ENCODE results near the gene TDRD7. TPM values are rescaled to one million over a fixed set of nuclear protein-coding genes. Genes with fewer than 3 reads are reported as not detected.
"Not testable (repeated sequence)": the region's sequence is repeated elsewhere in the genome, so short reads cannot be mapped to it uniquely, and the experiment has no call there.

The TDRD7 gene
- total and polyA plus RNA-seq, 2 of the 13 experiments (the other 11 are each of a cell fraction or from before 2014, with no cell fraction given): 9.8 to 15.5 TPM

DNA sequence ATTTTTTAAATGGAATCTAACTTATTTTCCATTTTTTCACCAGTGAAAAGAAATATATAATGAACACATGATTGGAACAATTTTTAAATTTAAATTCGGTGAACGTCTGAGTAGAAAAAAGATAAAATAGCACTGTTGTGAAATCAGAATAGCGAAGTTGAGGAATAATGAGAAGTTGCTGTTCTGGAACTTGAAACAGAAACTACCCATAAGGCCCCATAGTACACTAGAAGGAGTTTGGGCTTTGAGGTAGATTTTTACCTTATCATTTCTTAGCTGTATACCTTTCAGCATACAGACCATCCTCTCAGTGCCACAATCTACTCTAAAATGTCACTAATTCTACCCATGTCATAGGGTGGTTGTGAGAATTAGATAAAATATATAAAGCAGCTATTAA, 35.1 kb downstream of the TDRD7 start (continued):
- TF ChIP-seq, protein P1, sequence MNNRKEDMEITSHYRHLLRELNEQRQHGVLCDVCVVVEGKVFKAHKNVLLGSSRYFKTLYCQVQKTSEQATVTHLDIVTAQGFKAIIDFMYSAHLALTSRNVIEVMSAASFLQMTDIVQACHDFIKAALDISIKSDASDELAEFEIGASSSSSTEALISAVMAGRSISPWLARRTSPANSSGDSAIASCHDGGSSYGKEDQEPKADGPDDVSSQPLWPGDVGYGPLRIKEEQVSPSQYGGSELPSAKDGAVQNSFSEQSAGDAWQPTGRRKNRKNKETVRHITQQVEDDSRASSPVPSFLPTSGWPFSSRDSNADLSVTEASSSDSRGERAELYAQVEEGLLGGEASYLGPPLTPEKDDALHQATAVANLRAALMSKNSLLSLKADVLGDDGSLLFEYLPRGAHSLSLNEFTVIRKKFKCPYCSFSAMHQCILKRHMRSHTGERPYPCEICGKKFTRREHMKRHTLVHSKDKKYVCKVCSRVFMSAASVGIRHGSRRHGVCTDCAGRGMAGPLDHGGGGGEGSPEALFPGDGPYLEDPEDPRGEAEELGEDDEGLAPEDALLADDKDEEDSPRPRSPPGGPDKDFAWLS (CRISPR knock-in tag; IDR thresholded peaks at IDR 0.05; ENCODE audit: borderline replicate concordance): no peak
- TF ChIP-seq RERE (CRISPR knock-in tag; IDR thresholded peaks at IDR 0.05; ENCODE audit: low read depth) (no peak), MAFG (CRISPR knock-in tag; IDR thresholded peaks at IDR 0.05) (no peak), HHEX (CRISPR knock-in tag; IDR thresholded peaks at IDR 0.05) (no peak), SOX13 (IDR thresholded peaks at IDR 0.05) (no peak), SOX13 (CRISPR knock-in tag; conservative IDR thresholded peaks at IDR 0.05 in 1 of 2, IDR thresholded peaks at IDR 0.05 in 1 of 2) (no peak)

- peaks cover 15% of the 10 kb centered on the region for H3K4me1 ChIP-seq (ENCODE audit: insufficient read depth, low read length)
- H3K27ac ChIP-seq (ENCODE audit: extremely low read length, insufficient read depth, low read length); in situ Hi-C loops (cut with HindIII; ENCODE audit: extremely low pct_ligation_motif_present, low pct_unique_long_range_greater_than_20kb); H3K4me2 ChIP-seq (ENCODE audit: low read depth, low read length); POLR2A ChIA-PET; H3K4me3 ChIP-seq (replicated peaks in 1 of 3; ENCODE audit: insufficient read depth in 1 of 3, low read depth in 2 of 3, low read length in 3 of 3); H2AFZ ChIP-seq (ENCODE audit: low read length); H3K27me3 ChIP-seq (ENCODE audit: control insufficient read depth in 1 of 2, insufficient read depth in 2 of 2, low read length in 2 of 2); H3K9ac ChIP-seq (ENCODE audit: insufficient read depth, low read depth, low read length); H4K20me1 ChIP-seq (ENCODE audit: insufficient read depth, low read length); BruUV-seq (replicated peaks); H3K9me3 ChIP-seq (ENCODE audit: low read length); intact Hi-C loops (cut with micrococcal nuclease; ENCODE audit: unreplicated experiment); H3K36me3 ChIP-seq (replicated peaks in 1 of 2; ENCODE audit: control insufficient read depth in 1 of 2, insufficient read depth in 2 of 2, low read length in 2 of 2); H3K79me2 ChIP-seq (ENCODE audit: insufficient read depth, low read length); ATAC-seq; CTCF ChIA-PET (ENCODE audit: low intra/inter-chr PET ratio, low total read pairs); FAIRE-seq: not testable (repeated sequence)
- peak; percentile 33 for DNase-seq (ENCODE audit: low spot score)
- 97% methylated on average over 3 of the region's 3 CpGs for WGBS (ENCODE audit: low lambda C conversion rate)
- TF ChIP-seq HNF4A (CRISPR knock-in tag; IDR thresholded peaks at IDR 0.05) (peak; percentile 66), SOX5 (CRISPR knock-in tag; IDR thresholded peaks at IDR 0.05; ENCODE audit: borderline replicate concordance) (peak; percentile 92), ARID5B (CRISPR knock-in tag; IDR thresholded peaks at IDR 0.05) (peak; percentile 37; the same call in 1 of the 2 replicates), CEBPB (IDR thresholded peaks at IDR 0.05; ENCODE audit: borderline replicate concordance, low read depth, low read length) (peak; percentile 66), GATAD2A (CRISPR knock-in tag; IDR thresholded peaks at IDR 0.05) (peak; percentile 42)
- TF ChIP-seq, protein P2, sequence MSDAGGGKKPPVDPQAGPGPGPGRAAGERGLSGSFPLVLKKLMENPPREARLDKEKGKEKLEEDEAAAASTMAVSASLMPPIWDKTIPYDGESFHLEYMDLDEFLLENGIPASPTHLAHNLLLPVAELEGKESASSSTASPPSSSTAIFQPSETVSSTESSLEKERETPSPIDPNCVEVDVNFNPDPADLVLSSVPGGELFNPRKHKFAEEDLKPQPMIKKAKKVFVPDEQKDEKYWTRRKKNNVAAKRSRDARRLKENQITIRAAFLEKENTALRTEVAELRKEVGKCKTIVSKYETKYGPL (CRISPR knock-in tag; IDR thresholded peaks at IDR 0.05): peak; percentile 58; the same call in 1 of the 2 replicates
These were observed 41.7 kb downstream of the TDRD7 start for GRCh38 chr9:97453573-97453972.

Measured in HepG2 (cell line).